Measurements from ENCODE around the gene ARHGAP45. TPM values are rescaled to one million over a fixed set of nuclear protein-coding genes. Genes with fewer than 3 reads are reported as not detected.

ARHGAP45 gene, protein sequence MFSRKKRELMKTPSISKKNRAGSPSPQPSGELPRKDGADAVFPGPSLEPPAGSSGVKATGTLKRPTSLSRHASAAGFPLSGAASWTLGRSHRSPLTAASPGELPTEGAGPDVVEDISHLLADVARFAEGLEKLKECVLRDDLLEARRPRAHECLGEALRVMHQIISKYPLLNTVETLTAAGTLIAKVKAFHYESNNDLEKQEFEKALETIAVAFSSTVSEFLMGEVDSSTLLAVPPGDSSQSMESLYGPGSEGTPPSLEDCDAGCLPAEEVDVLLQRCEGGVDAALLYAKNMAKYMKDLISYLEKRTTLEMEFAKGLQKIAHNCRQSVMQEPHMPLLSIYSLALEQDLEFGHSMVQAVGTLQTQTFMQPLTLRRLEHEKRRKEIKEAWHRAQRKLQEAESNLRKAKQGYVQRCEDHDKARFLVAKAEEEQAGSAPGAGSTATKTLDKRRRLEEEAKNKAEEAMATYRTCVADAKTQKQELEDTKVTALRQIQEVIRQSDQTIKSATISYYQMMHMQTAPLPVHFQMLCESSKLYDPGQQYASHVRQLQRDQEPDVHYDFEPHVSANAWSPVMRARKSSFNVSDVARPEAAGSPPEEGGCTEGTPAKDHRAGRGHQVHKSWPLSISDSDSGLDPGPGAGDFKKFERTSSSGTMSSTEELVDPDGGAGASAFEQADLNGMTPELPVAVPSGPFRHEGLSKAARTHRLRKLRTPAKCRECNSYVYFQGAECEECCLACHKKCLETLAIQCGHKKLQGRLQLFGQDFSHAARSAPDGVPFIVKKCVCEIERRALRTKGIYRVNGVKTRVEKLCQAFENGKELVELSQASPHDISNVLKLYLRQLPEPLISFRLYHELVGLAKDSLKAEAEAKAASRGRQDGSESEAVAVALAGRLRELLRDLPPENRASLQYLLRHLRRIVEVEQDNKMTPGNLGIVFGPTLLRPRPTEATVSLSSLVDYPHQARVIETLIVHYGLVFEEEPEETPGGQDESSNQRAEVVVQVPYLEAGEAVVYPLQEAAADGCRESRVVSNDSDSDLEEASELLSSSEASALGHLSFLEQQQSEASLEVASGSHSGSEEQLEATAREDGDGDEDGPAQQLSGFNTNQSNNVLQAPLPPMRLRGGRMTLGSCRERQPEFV
- total RNA-seq, result 10 to 100 TPM; 11.5 to 13.4 (median 12.6) TPM

- WGBS, result 0% methylated on average over 3 of the region's 61 CpGs
- Histone ChIP-seq H3K4me3 (peak within 1 kb of the TSS; percentile 52), H3K36me3 (no peaks in the 10 kb centered on the region), H3K9me3 (no peaks in the 10 kb centered on the region), H3K27me3 (peaks cover 41% of the 10 kb centered on the region), H3K4me1 (peaks cover 62% of the 10 kb centered on the region), H3K27ac (peak within 1 kb of the TSS; percentile 1)
- TF ChIP-seq POLR2AphosphoS5 (IDR thresholded peaks at IDR 0.05) (no peak), CTCF (IDR thresholded peaks at IDR 0.05) (no peak), POLR2A (IDR thresholded peaks at IDR 0.05) (no peak), EP300 (IDR thresholded peaks at IDR 0.05) (no peak)
- DNase-seq (ENCODE audit: low spot score in 2 of 2), result peak in 1 of 2 donors; percentile 73
Measured at GRCh38 chr19:1066748-1067340, at the start of gene ARHGAP45. Gene ARHGAP45, plus strand, starts transcription at chr19:1067167. Its CDS starts 239 bp downstream, at chr19:1067406.

DNA sequence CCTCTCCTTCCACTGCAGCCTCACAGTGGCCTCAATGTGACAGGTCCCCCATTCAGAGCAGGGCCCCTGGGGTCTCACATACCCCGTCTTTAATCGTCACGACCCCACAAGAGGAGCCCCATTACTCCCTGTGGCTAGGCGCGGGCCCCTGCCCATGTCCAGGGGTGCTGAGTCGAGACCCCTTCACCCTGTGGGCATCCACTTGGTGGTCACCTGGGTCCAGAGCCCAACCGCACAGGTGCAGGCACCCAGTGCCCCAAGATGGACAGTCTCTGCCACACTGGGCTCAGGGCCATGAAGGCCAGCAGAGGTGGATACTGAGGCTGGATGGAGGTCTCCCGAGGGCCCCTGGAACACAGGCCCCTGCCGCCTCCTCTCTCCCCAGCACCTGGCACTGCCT lies 49.1 kb upstream of the ARHGAP45 start:
- TF ChIP-seq POLR2AphosphoS5 (IDR thresholded peaks at IDR 0.05), result no peak
- no peak for TF ChIP-seq EP300 (IDR thresholded peaks at IDR 0.05)
- TF ChIP-seq POLR2A (IDR thresholded peaks at IDR 0.05), result no peak
- TF ChIP-seq CTCF (IDR thresholded peaks at IDR 0.05), result no peak

DNA sequence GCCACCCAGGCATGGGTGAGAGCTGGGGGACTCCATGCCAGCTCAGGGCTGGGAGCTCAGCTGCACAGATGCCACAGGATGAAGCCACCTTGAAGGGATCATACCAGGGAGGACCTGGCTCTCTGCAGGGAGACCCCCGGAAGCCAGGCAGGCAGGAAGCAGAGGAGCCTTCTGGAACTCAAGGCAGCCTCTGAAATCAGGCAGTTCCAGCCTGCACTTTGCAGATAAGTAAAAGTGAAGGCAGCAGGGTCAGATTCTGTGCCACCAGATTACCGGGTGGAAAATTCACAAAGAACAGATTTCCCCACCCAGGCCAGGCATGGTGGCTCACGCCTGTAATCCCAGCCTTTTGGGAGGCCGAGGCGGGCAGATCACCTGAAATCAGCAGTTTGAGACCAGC lies 48.6 kb upstream of the ARHGAP45 start:
- Histone ChIP-seq H3K4me1 (peaks cover 69% of the 10 kb centered on the region), H3K4me3 (peak overlapping the region; percentile 1), H3K27me3 (no peaks in the 10 kb centered on the region), H3K9me3 (no peaks in the 10 kb centered on the region), H3K27ac (no peak overlapping the region), H3K36me3 (peaks cover 12% of the 10 kb centered on the region)
- TF ChIP-seq POLR2A (IDR thresholded peaks at IDR 0.05), result no peak
- TF ChIP-seq POLR2AphosphoS5 (IDR thresholded peaks at IDR 0.05), result no peak
- no peak for DNase-seq (ENCODE audit: low spot score in 2 of 2)
- WGBS, result 75% methylated on average over 5 of the region's 5 CpGs

More for the DNA sequence above, 49.1 kb upstream of the ARHGAP45 start:
- H3K36me3 ChIP-seq, result peaks cover 16% of the 10 kb centered on the region
- H3K27ac ChIP-seq, result no peak overlapping the region
- H3K4me3 ChIP-seq, result peak overlapping the region; percentile 1
- no peaks in the 10 kb centered on the region for H3K9me3 ChIP-seq
- DNase-seq (ENCODE audit: low spot score in 2 of 2), result no peak
- WGBS, result 78% methylated on average over 7 of the region's 9 CpGs
- no peaks in the 10 kb centered on the region for H3K27me3 ChIP-seq
- peaks cover 69% of the 10 kb centered on the region for H3K4me1 ChIP-seq

GRCh38 chr19:1018932-1019615 lies 47.9 kb upstream of the ARHGAP45 start:
- no peak for TF ChIP-seq POLR2AphosphoS5 (IDR thresholded peaks at IDR 0.05)
- no peak for TF ChIP-seq EP300 (IDR thresholded peaks at IDR 0.05)
- no peak for TF ChIP-seq POLR2A (IDR thresholded peaks at IDR 0.05)
- TF ChIP-seq CTCF (IDR thresholded peaks at IDR 0.05), result no peak
- peak overlapping the region; percentile 81 for H3K4me3 ChIP-seq
- H3K27ac ChIP-seq, result no peak overlapping the region
- H3K4me1 ChIP-seq, result peaks cover 69% of the 10 kb centered on the region
- H3K27me3 ChIP-seq, result no peaks in the 10 kb centered on the region
- 19% methylated on average over 1 of the region's 17 CpGs for WGBS
- peaks cover 5% of the 10 kb centered on the region for H3K36me3 ChIP-seq
- DNase-seq (ENCODE audit: low spot score in 2 of 2), result no peak
- H3K9me3 ChIP-seq, result no peaks in the 10 kb centered on the region

GRCh38 chr19:1019616-1019961 lies 47.4 kb upstream of the ARHGAP45 start:
- Histone ChIP-seq H3K9me3 (no peaks in the 10 kb centered on the region), H3K27ac (no peak overlapping the region), H3K36me3 (no peaks in the 10 kb centered on the region), H3K27me3 (no peaks in the 10 kb centered on the region), H3K4me1 (peaks cover 68% of the 10 kb centered on the region), H3K4me3 (peak overlapping the region; percentile 81)
- TF ChIP-seq POLR2AphosphoS5 (IDR thresholded peaks at IDR 0.05) (no peak), EP300 (IDR thresholded peaks at IDR 0.05) (no peak), CTCF (IDR thresholded peaks at IDR 0.05) (no peak), POLR2A (IDR thresholded peaks at IDR 0.05) (no peak)
- no peak for DNase-seq (ENCODE audit: low spot score in 2 of 2)
- no CpG with 5 or more reads among the region's 18 CpGs for WGBS

Data from suprapubic skin (tissue), 4 donors.